HUES6 (cell line): ENCODE results near the gene MACROD2.
"Not testable (repeated sequence)": the region's sequence is repeated elsewhere in the genome, so short reads cannot be mapped to it uniquely, and the experiment has no call there.

Experiments
- H3K27ac ChIP-seq: 2 replicates; pipeline ENCODE4 v1.7.0; 2013; ENCODE audit warnings: low read depth, mild to moderate bottlenecking, low read length, inconsistent platforms
- H3K27me3 ChIP-seq: 2 replicates; pipeline ENCODE4 v1.6.1; 2013; ENCODE audit warnings: low read length; ENCODE audit not compliant: control insufficient read depth, insufficient read depth
- H3K36me3 ChIP-seq: 2 replicates; pipeline ENCODE4 v1.6.1; 2013; ENCODE audit warnings: low read length; ENCODE audit not compliant: control insufficient read depth, insufficient read depth
- H3K4me1 ChIP-seq: 2 replicates; pipeline ENCODE4 v1.6.1; 2013; ENCODE audit warnings: low read length; ENCODE audit not compliant: control insufficient read depth, insufficient read depth
- H3K4me3 ChIP-seq: 2 replicates; pipeline ENCODE4 v1.5.1; 2013; ENCODE audit warnings: low read depth, low read length
- H3K9ac ChIP-seq: one replicate; pipeline ENCODE4 v1.6.1; 2013; ENCODE audit warnings: mild to moderate bottlenecking, low read length
- H3K9me3 ChIP-seq: 2 replicates; pipeline ENCODE4 v1.6.1; 2013; ENCODE audit warnings: low read depth, low read length; ENCODE audit not compliant: control insufficient read depth, insufficient read depth

The MACROD2 gene

GRCh38 chr20:14000917-14001316 is 5.6 kb downstream of the MACROD2 start:
- no peaks in the 10 kb centered on the region for H3K4me1 ChIP-seq
- no peaks in the 10 kb centered on the region for H3K36me3 ChIP-seq
- H3K27me3 ChIP-seq: peaks cover 16% of the 10 kb centered on the region
- no peaks in the 10 kb centered on the region for H3K9me3 ChIP-seq
- H3K27ac ChIP-seq: no peak overlapping the region
- H3K4me3 ChIP-seq: no peak overlapping the region
- no peak overlapping the region for H3K9ac ChIP-seq

GRCh38 chr20:14005996-14006395 is 10.7 kb downstream of the MACROD2 start:
- Histone ChIP-seq H3K27me3 (no peaks in the 10 kb centered on the region), H3K4me3 (no peak overlapping the region), H3K27ac (no peak overlapping the region), H3K4me1 (no peaks in the 10 kb centered on the region), H3K9ac (no peak overlapping the region), H3K9me3 (no peaks in the 10 kb centered on the region), H3K36me3 (no peaks in the 10 kb centered on the region)

DNA sequence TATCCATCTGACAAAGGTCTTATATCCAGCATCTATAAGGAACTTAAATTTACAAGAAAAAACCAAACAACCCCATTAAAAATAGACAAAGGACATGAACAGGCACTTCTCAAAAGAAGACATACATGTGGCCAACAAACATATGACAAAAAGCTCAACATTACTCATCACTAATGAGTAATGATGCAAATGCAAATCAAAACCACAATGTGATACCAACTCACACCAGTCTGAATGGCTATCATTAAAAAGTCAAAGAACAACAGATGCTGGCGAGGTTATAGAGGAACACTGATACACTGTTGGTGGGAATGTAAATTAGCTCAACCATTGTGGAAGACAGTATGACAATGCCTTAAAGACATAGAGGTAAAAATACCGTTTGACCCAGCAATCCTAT is 13.9 kb downstream of the MACROD2 start:
- Histone ChIP-seq H3K36me3 (no peaks in the 10 kb centered on the region), H3K4me1 (no peaks in the 10 kb centered on the region), H3K9me3 (no peaks in the 10 kb centered on the region), H3K9ac (no peak overlapping the region), H3K27me3 (no peaks in the 10 kb centered on the region), H3K4me3 (no peak overlapping the region), H3K27ac (no peak overlapping the region)

GRCh38 chr20:14012671-14013070 is 17.4 kb downstream of the MACROD2 start:
- Histone ChIP-seq H3K9me3 (peaks cover 7% of the 10 kb centered on the region), H3K4me3 (no peak overlapping the region), H3K9ac (no peak overlapping the region), H3K36me3 (no peaks in the 10 kb centered on the region), H3K4me1 (no peaks in the 10 kb centered on the region), H3K27me3 (no peaks in the 10 kb centered on the region), H3K27ac (no peak overlapping the region)

DNA sequence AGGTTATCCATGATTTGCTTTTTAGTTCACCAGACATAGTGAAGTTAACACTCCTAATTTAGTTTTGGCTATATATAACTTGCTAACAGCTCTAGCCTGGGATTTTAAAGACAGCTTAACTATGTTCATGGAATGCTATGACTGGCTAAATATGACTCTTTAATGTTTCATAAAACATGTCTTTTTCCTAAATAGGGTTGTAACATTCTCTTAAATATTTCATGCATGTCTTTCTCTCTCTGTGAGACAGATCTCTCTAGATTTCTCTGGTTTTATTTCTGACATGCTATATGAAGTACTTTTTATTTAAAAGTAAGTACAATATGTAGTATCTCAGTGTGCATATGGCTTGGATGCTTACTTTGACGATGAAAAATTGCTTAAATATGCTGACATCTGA is 35.7 kb downstream of the MACROD2 start:
- Histone ChIP-seq H3K9ac (no peak overlapping the region), H3K36me3 (no peaks in the 10 kb centered on the region), H3K27me3 (no peaks in the 10 kb centered on the region), H3K4me1 (peaks cover 5% of the 10 kb centered on the region; the same call in 1 of the 2 replicates), H3K4me3 (no peak overlapping the region), H3K9me3 (no peaks in the 10 kb centered on the region), H3K27ac (no peak overlapping the region)

DNA sequence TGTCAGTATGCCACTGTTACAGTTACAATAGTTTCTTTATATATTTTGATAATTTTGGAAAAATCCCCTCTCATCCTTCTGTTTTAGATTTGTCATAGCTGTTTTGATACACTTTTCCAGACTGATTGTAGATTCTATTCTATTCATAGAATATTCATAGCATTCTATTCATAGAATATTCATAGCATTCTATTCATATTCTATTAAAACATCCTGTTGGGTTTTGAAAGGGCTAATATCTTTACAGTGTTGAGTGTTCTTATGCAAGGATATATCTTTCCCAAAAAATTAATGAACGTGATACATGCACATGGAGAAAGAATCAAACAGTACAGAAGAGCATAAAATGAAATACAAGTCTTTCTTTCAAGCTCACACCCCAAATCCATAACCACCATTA is 38.0 kb downstream of the MACROD2 start:
- Histone ChIP-seq H3K4me1 (no peaks in the 10 kb centered on the region), H3K4me3 (no peak overlapping the region), H3K27me3 (no peaks in the 10 kb centered on the region), H3K9ac (no peak overlapping the region), H3K27ac (no peak overlapping the region), H3K36me3 (no peaks in the 10 kb centered on the region), H3K9me3 (no peaks in the 10 kb centered on the region)

DNA sequence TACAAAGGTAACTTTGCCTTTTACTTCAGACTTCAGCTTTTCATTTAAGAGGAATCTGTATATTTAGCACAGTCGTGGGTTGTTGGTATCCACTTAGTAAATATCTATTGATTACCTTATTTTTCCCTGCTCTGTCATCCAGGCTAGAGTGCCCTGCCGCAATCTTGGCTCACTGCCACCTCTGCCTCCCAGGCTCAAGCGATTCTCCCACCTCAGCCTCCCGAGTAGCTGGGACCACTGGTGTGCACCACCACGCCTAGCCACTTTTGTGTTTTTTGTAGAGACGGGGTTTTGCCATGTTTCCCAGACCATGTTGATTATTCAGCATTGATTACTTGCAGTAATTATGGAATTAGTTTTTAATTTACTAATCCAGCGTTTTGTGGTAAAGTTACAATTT is 41.3 kb downstream of the MACROD2 start:
- H3K4me1 ChIP-seq: no peaks in the 10 kb centered on the region

DNA sequence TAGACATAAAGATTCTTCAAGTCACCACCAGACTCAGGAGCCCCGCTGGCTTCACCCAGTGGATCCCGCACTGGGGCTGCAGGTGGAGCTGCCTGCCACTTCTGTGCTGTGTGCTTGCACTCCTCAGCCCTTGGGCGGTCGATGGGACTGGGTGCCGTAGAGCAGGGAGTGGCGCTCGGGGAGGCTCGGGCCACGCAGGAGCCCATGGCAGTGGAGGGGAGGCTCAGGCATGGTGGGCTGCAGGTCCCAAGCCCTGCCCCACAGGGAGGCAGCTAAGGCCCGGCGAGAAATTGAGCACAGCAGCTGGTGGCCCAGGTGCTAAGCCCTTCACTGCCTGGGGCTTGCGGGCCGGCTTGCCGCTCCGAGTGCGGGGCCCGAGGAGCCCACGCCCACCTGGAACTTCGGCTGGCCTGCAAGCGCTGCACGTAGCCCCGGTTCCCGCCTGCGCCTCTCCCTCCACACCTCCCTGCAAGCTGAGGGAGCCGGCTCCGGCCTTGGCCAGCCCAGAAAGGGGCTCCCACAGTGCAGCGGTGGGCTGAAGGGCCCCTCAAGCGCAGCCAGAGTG is 49.5 kb downstream of the MACROD2 start:
- H3K36me3 ChIP-seq, H3K27ac ChIP-seq, H3K4me1 ChIP-seq, H3K27me3 ChIP-seq, H3K9ac ChIP-seq, H3K4me3 ChIP-seq, H3K9me3 ChIP-seq: not testable (repeated sequence)

More for the DNA sequence above, 41.3 kb downstream of the MACROD2 start:
- no peaks in the 10 kb centered on the region for H3K27me3 ChIP-seq
- no peak overlapping the region for H3K27ac ChIP-seq
- H3K9me3 ChIP-seq: no peaks in the 10 kb centered on the region
- no peak overlapping the region for H3K9ac ChIP-seq
- H3K4me3 ChIP-seq: no peak overlapping the region
- H3K36me3 ChIP-seq: no peaks in the 10 kb centered on the region

- H3K4me1 ChIP-seq: no peaks in the 10 kb centered on the region
- H3K27me3 ChIP-seq: no peaks in the 10 kb centered on the region
- no peak overlapping the region for H3K4me3 ChIP-seq
- no peak overlapping the region for H3K27ac ChIP-seq
- H3K9ac ChIP-seq: no peak overlapping the region
- H3K36me3 ChIP-seq: no peaks in the 10 kb centered on the region
- no peaks in the 10 kb centered on the region for H3K9me3 ChIP-seq
These were observed 51.2 kb downstream of the MACROD2 start for GRCh38 chr20:14046534-14046933.

DNA sequence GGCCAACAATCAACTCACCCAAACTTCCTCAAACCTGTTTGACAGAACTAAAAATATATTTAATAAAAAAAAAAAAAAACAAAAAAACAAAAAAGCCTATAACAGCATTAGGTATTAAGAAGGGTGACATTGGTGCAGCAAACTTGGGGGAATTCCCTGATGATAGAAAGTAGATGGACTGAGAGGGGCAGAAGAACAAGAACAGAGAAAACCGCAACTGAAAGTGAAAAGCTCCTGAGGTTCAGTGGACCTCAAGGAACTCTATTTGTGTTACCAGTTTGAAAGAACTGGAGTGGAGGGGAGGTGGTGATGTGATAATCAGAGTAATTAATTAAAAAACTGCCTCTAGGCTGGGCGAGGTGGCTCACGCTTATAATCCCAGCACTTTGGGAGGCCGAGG is 53.8 kb downstream of the MACROD2 start:
- H3K36me3 ChIP-seq: no peaks in the 10 kb centered on the region
- no peaks in the 10 kb centered on the region for H3K4me1 ChIP-seq
- no peak overlapping the region for H3K4me3 ChIP-seq
- H3K9ac ChIP-seq: no peak overlapping the region
- H3K27ac ChIP-seq: no peak overlapping the region
- H3K9me3 ChIP-seq: no peaks in the 10 kb centered on the region
- H3K27me3 ChIP-seq: no peaks in the 10 kb centered on the region

DNA sequence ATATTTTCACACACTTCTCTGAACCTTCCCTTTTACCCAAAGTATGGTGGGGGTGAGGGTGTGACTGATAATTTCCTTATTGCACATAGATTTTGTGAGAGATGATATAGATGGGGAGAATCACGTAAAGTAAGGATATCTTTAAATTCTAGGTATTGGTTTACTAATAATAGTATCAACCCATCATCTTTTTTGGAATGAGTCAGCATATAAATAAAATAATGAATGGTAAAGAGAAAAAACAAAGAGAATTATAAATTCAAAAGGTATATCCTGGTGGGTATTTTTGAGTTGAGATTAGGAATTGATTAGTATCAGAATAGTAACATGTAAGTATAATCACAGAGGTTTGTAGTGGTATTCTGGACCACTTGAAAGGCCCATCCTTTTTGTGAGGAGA is 56.1 kb downstream of the MACROD2 start:
- no peaks in the 10 kb centered on the region for H3K4me1 ChIP-seq
- H3K27ac ChIP-seq: no peak overlapping the region
- no peaks in the 10 kb centered on the region for H3K27me3 ChIP-seq
- H3K9me3 ChIP-seq: no peaks in the 10 kb centered on the region
- no peak overlapping the region for H3K9ac ChIP-seq
- H3K36me3 ChIP-seq: no peaks in the 10 kb centered on the region
- no peak overlapping the region for H3K4me3 ChIP-seq
